Transverse colon (tissue), 3 donors: ENCODE measurements around the gene RFTN1.

Experiments
- CTCF ChIP-seq, 5 experiments: fragments of 200-600 bp in 3 of 5; fragments of 450-650 bp in 2 of 5; sonication (generic) in 3 of 5; IDR thresholded peaks; 1 replicate in 2 of 5; 2 replicates in 3 of 5; pipeline ENCODE4 v1.5.1; 2016 to 2017; ENCODE audit warnings: antibody characterized with exemption in 5 of 5, inconsistent platforms in 3 of 5, mild to moderate bottlenecking in 2 of 5, moderate library complexity in 1 of 5
- POLR2A ChIP-seq: fragments of 450-650 bp; IDR thresholded peaks from one replicate; pipeline ENCODE4 v1.6.1; 2016; ENCODE audit warnings: antibody characterized with exemption, mild to moderate bottlenecking, moderate library complexity

- no peak for TF ChIP-seq POLR2A
- TF ChIP-seq CTCF (IDR thresholded peaks at IDR 0.05) = no peak
Observed at GRCh38 chr3:16475766-16476165, 37.7 kb downstream of the RFTN1 start.
